HCT116 (cell line): Measurements from ENCODE around the gene OSCP1. TPM values are rescaled to one million over a fixed set of nuclear protein-coding genes. Genes with fewer than 3 reads are reported as not detected.

Experiments
- ATAC-seq: fragments of 200-7000 bp; cut with Tn5 transposase; 2 replicates; pipeline ENCODE4 v1.9.1; 2020; ENCODE audit warnings: mild to moderate bottlenecking, moderate library complexity
- BruUV-seq: library from RNA; stranded (reverse); fragments of 400-500 nt; replicated peaks from 2 replicates; lab custom pipeline; 2021; lab: Mats Ljungman, UMichigan
- CTCF ChIA-PET: fragments of 300-600 bp; sonication (Branson Sonifier 250); formaldehyde crosslinking; loops from one replicate; lab custom pipeline; 2021; ENCODE audit warnings: antibody characterized with exemption; lab: Charles Lee
- POLR2A ChIA-PET: fragments of 300-600, 350-600 bp; sonication (Branson Sonifier 250); formaldehyde crosslinking; loops from one replicate; lab custom pipeline; 2021; ENCODE audit warnings: antibody characterized with exemption; lab: Charles Lee
- RAD21 ChIA-PET, 2 experiments: fragments of 300-600 bp; sonication (Branson Sonifier 250); formaldehyde crosslinking; loops; one replicate each; lab custom pipeline; 2023; ENCODE audit warnings: low total read pairs in 2 of 2; ENCODE audit not compliant: uncharacterized antibody in 2 of 2, unreplicated experiment in 2 of 2, low non-redundant PET in 1 of 2; lab: Charles Lee
- DNase-seq: peaks from one replicate; pipeline ENCODE4 v3.0.0-alpha.2; 2010; ENCODE audit warnings: low read depth, low spot score
- H2AFZ ChIP-seq: fragments of 200-600 bp; shearing (Covaris generic), sonication (generic); 2 replicates; pipeline ENCODE4 v1.6.1; 2017; ENCODE audit warnings: low read depth, mixed run types, mixed read lengths, antibody characterized with exemption, low read length; ENCODE audit not compliant: poor library complexity, severe bottlenecking
- H3K27ac ChIP-seq: 2 replicates; pipeline ENCODE4 v1.5.1; 2012; ENCODE audit warnings: low read depth, low read length
- H3K27me3 ChIP-seq: fragments of 200-600 bp; sonication (generic); 2 replicates; pipeline ENCODE4 v1.6.1; 2016; ENCODE audit warnings: mixed run types, low read length, mixed read lengths; ENCODE audit not compliant: insufficient read depth
- H3K36me3 ChIP-seq, 2 experiments: fragments of 200-500 bp in 1 of 2; fragments of 200-600 bp in 1 of 2; sonication (Bioruptor generic) in 1 of 2; sonication (generic) in 1 of 2; 2 replicates each; pipeline versions ENCODE4 v1.5.1 to v1.6.1; 2014 to 2016; ENCODE audit warnings: low read length in 2 of 2, inconsistent platforms in 1 of 2, mixed read lengths in 1 of 2, mixed run types in 1 of 2; ENCODE audit not compliant: insufficient read depth in 2 of 2, control insufficient read depth in 1 of 2
- H3K4me1 ChIP-seq, 2 experiments: fragments of 200-600 bp in 1 of 2; sonication (generic) in 1 of 2; 2 replicates each; pipeline versions ENCODE4 v1.5.1 to v1.6.1; 2012 to 2017; ENCODE audit warnings: low read length in 2 of 2, inconsistent platforms in 1 of 2, mild to moderate bottlenecking in 1 of 2, mixed read lengths in 1 of 2, mixed run types in 1 of 2, moderate library complexity in 1 of 2; ENCODE audit not compliant: insufficient read depth in 2 of 2, control insufficient read depth in 1 of 2
- H3K4me2 ChIP-seq: fragments of 200-600 bp; sonication (generic); 2 replicates; pipeline ENCODE4 v1.6.1; 2017; ENCODE audit warnings: mixed run types, low read length, mixed read lengths
- H3K4me3 ChIP-seq, 2 experiments: fragments of 200-600 bp in 1 of 2; sonication (generic) in 1 of 2; replicated peaks in 1 of 2; 2 replicates each; pipeline ENCODE4 v1.5.1; 2011 to 2016; ENCODE audit warnings: low read length in 2 of 2, control low read depth in 1 of 2, low read depth in 1 of 2, mild to moderate bottlenecking in 1 of 2, mixed read lengths in 1 of 2, mixed run types in 1 of 2
- H3K79me2 ChIP-seq: fragments of 200-600 bp; sonication (generic); 2 replicates; pipeline ENCODE4 v1.6.1; 2017; ENCODE audit warnings: mild to moderate bottlenecking, mixed run types, low read length, moderate library complexity, mixed read lengths; ENCODE audit not compliant: insufficient read depth
- H3K9ac ChIP-seq: fragments of 200-600 bp; sonication (generic); 2 replicates; pipeline ENCODE4 v1.6.1; 2016; ENCODE audit warnings: low read length, mixed read lengths
- H3K9me2 ChIP-seq: fragments of 200-600 bp; sonication (generic), shearing (Covaris generic); 2 replicates; pipeline ENCODE4 v1.6.1; 2017; ENCODE audit warnings: mixed run types, mild to moderate bottlenecking, moderate library complexity; ENCODE audit not compliant: insufficient read depth
- H3K9me3 ChIP-seq, 2 experiments: fragments of 200-500 bp in 1 of 2; fragments of 200-600 bp in 1 of 2; sonication (Bioruptor generic) in 1 of 2; sonication (generic) in 1 of 2; 2 replicates each; pipeline ENCODE4 v1.6.1; 2014 to 2017; ENCODE audit warnings: low read length in 2 of 2, mixed read lengths in 2 of 2, inconsistent platforms in 1 of 2, low read depth in 1 of 2, mild to moderate bottlenecking in 1 of 2, mixed run types in 1 of 2, moderate library complexity in 1 of 2; ENCODE audit not compliant: control insufficient read depth in 1 of 2, insufficient read depth in 1 of 2
- H4K20me1 ChIP-seq: fragments of 200-600 bp; sonication (generic), shearing (Covaris generic); 2 replicates; pipeline ENCODE4 v1.6.1; 2017; ENCODE audit warnings: mixed run types, mild to moderate bottlenecking, moderate library complexity; ENCODE audit not compliant: insufficient read depth
- ATF3 ChIP-seq: IDR thresholded peaks from 2 replicates; pipeline ENCODE4 v1.6.1; 2012
- CTCF ChIP-seq, 3 experiments: fragments of 200-600 bp in 1 of 3; sonication (generic) in 1 of 3; IDR thresholded peaks in 2 of 3; conservative IDR thresholded peaks in 1 of 3; 2 replicates each; pipeline ENCODE4 v1.5.1; 2012 to 2017; ENCODE audit warnings: low read depth in 2 of 3, low read length in 2 of 3, antibody characterized with exemption in 1 of 3, borderline replicate concordance in 1 of 3, control low read depth in 1 of 3, mild to moderate bottlenecking in 1 of 3, mixed read lengths in 1 of 3, mixed run types in 1 of 3, moderate library complexity in 1 of 3; ENCODE audit not compliant: insufficient read depth in 1 of 3
- EZH2phosphoT487 ChIP-seq: fragments of 200-600 bp; IDR thresholded peaks from 2 replicates; pipeline ENCODE4 v1.6.1; 2018; ENCODE audit warnings: antibody characterized with exemption, borderline replicate concordance
- POLR2A ChIP-seq: IDR thresholded peaks from 2 replicates; pipeline ENCODE4 v1.7.0; 2011; ENCODE audit warnings: borderline replicate concordance; ENCODE audit not compliant: insufficient read depth, insufficient read length; ENCODE audit errors: extremely low read depth
- POLR2AphosphoS5 ChIP-seq: IDR thresholded peaks from 2 replicates; pipeline ENCODE4 v1.6.1; 2011; ENCODE audit warnings: mild to moderate bottlenecking, low read depth, low read length, moderate library complexity
- SP1 ChIP-seq: IDR thresholded peaks from 2 replicates; pipeline ENCODE4 v1.6.1; 2012; ENCODE audit warnings: low read depth
- SRF ChIP-seq: IDR thresholded peaks from 2 replicates; pipeline ENCODE4 v1.6.1; 2012; ENCODE audit warnings: low read depth
- intact Hi-C: fragments of 100-400 bp; cut with micrococcal nuclease; formaldehyde crosslinking; loops from 2 replicates; pipeline ENCODE4 v1.10.0; 2022
- total RNA-seq: library from RNA; stranded (reverse); gene quantifications from one replicate; pipeline ENCODE4 v1.2.1, GENCODE V29; 2021; ENCODE audit not compliant: unreplicated experiment

Gene OSCP1
- total RNA-seq, 1 experiment from 2014 or later = 4.1 TPM

DNA sequence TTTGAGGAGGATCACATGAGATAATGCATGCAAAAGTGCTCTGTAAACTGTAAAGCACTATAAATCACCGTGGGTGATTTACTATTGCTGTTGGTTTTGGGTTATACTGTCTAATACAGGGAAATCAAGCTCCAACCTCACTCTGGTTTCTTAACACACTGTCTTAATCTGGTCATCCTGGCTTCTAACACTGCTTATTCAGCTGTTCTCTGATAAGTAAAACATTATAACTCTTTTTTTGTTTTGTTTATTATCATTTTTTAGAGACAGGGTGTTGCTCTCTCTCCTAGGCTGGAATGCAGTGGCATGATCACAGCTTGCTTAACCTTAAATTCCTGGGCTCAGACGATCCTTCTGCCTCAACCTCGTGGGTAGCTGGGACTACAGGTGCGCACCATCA is 30.7 kb downstream of the OSCP1 start:
- intact Hi-C loops = no loop called here

More for the DNA sequence above, 30.7 kb downstream of the OSCP1 start:
- Histone ChIP-seq H3K9me3 (no peaks in the 10 kb centered on the region), H3K9ac (no peak overlapping the region), H3K79me2 (no peaks in the 10 kb centered on the region), H3K4me3 (no peak overlapping the region), H2AFZ (no peak overlapping the region), H3K9me2 (no peaks in the 10 kb centered on the region), H3K27me3 (no peaks in the 10 kb centered on the region), H4K20me1 (no peaks in the 10 kb centered on the region), H3K36me3 (no peaks in the 10 kb centered on the region), H3K4me1 (peaks cover 6 to 23% of the 10 kb centered on the region in 2 experiments; a peak in 3 of 4 replicates), H3K27ac (no peak overlapping the region), H3K4me2 (no peak overlapping the region)
- TF ChIP-seq SP1 = no peak
- TF ChIP-seq ATF3 = no peak
- TF ChIP-seq POLR2AphosphoS5 = no peak
- TF ChIP-seq CTCF (IDR thresholded peaks at IDR 0.05 in 2 of 3, conservative IDR thresholded peaks at IDR 0.05 in 1 of 3; ENCODE audit: borderline replicate concordance in 1 of 3, insufficient read depth in 1 of 3, low read depth in 2 of 3, low read length in 2 of 3) = no peak
- TF ChIP-seq EZH2phosphoT487 = no peak
- no peak for TF ChIP-seq POLR2A
- TF ChIP-seq SRF = no peak
- no peak for DNase-seq
- BruUV-seq = no TSS peak
- RAD21 ChIA-PET = interaction anchor here in 1 of 2 experiments (1.6 kb wide), 1 partner anchor 77 kb away, joined by 4 read pairs; no protein-coding TSS in a partner anchor
- no peak for ATAC-seq
- POLR2A ChIA-PET = interaction anchor here (5.9 kb wide), 1 partner anchor 18 kb away, joined by 20 read pairs; no protein-coding TSS in a partner anchor
- CTCF ChIA-PET = interaction anchor here (0.8 to 3.0 kb wide), 4 partner anchors 13 to 76 kb away, joined by 3 to 7 read pairs (median 4); no protein-coding TSS in a partner anchor
